Thyroid gland (tissue), 4 donors: ENCODE data around the gene ETV7. TPM values are rescaled to one million over a fixed set of nuclear protein-coding genes. Genes with fewer than 3 reads are reported as not detected.
A peak's percentile ranks its signal among the peaks of the same experiment; 100 is the strongest.

Source experiments
- DNase-seq, 2 donors: peaks; one replicate each; pipeline ENCODE4 v3.0.0-alpha.2; 2019
- H3K27ac ChIP-seq, 3 donors: fragments of 200-600 bp; sonication (generic); 1 replicate in 2 of 3; 2 replicates in 1 of 3; pipeline ENCODE4 v1.5.1; 2016 to 2019; ENCODE audit warnings: mild to moderate bottlenecking in 1 of 3, moderate library complexity in 1 of 3
- H3K27me3 ChIP-seq: fragments of 200-600 bp; sonication (generic); one replicate; pipeline ENCODE4 v1.5.1; 2019
- H3K36me3 ChIP-seq, 2 donors: fragments of 200-600 bp; sonication (generic); one replicate each; pipeline ENCODE4 v1.5.1; 2016 to 2019
- H3K4me1 ChIP-seq, 2 donors: fragments of 200-600 bp; sonication (generic); one replicate each; pipeline ENCODE4 v1.5.1; 2017 to 2019
- H3K4me3 ChIP-seq, 3 donors: fragments of 200-600 bp; sonication (generic); replicated peaks in 1 of 3; 1 replicate in 2 of 3; 2 replicates in 1 of 3; pipeline ENCODE4 v1.5.1; 2016; ENCODE audit warnings: mild to moderate bottlenecking in 1 of 3
- H3K9me3 ChIP-seq: fragments of 200-600 bp; sonication (generic); one replicate; pipeline ENCODE4 v1.5.1; 2017
- CTCF ChIP-seq, 6 experiments: fragments of 200-600 bp in 3 of 6; fragments of 450-650 bp in 3 of 6; sonication (generic) in 3 of 6; IDR thresholded peaks; one replicate each; pipeline ENCODE4 v1.5.1; 2016 to 2019; ENCODE audit warnings: antibody characterized with exemption in 6 of 6, mild to moderate bottlenecking in 2 of 6, inconsistent platforms in 1 of 6, moderate library complexity in 1 of 6
- POLR2A ChIP-seq, 2 donors: fragments of 450-650 bp; IDR thresholded peaks; one replicate each; pipeline ENCODE4 v1.6.1; 2017; ENCODE audit warnings: antibody characterized with exemption in 2 of 2, mild to moderate bottlenecking in 2 of 2, moderate library complexity in 1 of 2
- WGBS, 2 donors: methylation state at CpG; one replicate each; pipeline ENCODE4 v1.1.5; 2017; 5-methylcytosine and 5-hydroxymethylcytosine counted together
- intact Hi-C: fragments of 100-400 bp; cut with DNase I; formaldehyde crosslinking; loops from one replicate; pipeline ENCODE4 v1.15.1; 2023
- total RNA-seq, 4 donors: library from RNA; depleted of rRNA; stranded (reverse); fragments of >200 nt; gene quantifications; one replicate each; pipeline ENCODE4 v1.2.3, GENCODE V29; 2016

Gene ETV7
- total RNA-seq, 4 donors from 2014 or later: 1.4 TPM; not detected in 3

- no peaks in the 10 kb centered on the region for H3K9me3 ChIP-seq
- DNase-seq: no peak
- no peaks in the 10 kb centered on the region for H3K27me3 ChIP-seq
- no peak overlapping the region for H3K27ac ChIP-seq
- no peaks in the 10 kb centered on the region for H3K36me3 ChIP-seq
- WGBS, 2 donors: 90 to 94% methylated on average over 10 of the region's 10 CpGs
- H3K4me1 ChIP-seq: peaks cover 0 to 4% of the 10 kb centered on the region in 2 donors
- H3K4me3 ChIP-seq: no peak overlapping the region
- no peak for TF ChIP-seq CTCF (IDR thresholded peaks at IDR 0.05)
- TF ChIP-seq POLR2A (IDR thresholded peaks at IDR 0.05): no peak
- intact Hi-C loops: no loop called here
Observed at GRCh38 chr6:36378936-36379335, 8.5 kb downstream of the ETV7 start.

- Histone ChIP-seq H3K27ac (no peak overlapping the region), H3K9me3 (no peaks in the 10 kb centered on the region), H3K36me3 (no peaks in the 10 kb centered on the region), H3K4me1 (peaks cover 0 to 4% of the 10 kb centered on the region in 2 donors), H3K27me3 (no peaks in the 10 kb centered on the region), H3K4me3 (no peak overlapping the region)
- 75 to 82% methylated on average over 4 of the region's 4 CpGs for WGBS, 2 donors
- DNase-seq: no peak
- TF ChIP-seq CTCF (IDR thresholded peaks at IDR 0.05) (no peak), POLR2A (IDR thresholded peaks at IDR 0.05) (no peak)
- intact Hi-C loops: no loop called here
Observed at GRCh38 chr6:36378243-36378920, 9.1 kb downstream of the ETV7 start.

GRCh38 chr6:36377594-36377993 is 9.9 kb downstream of the ETV7 start:
- Histone ChIP-seq H3K36me3 (no peaks in the 10 kb centered on the region), H3K4me1 (peaks cover 0 to 4% of the 10 kb centered on the region in 2 donors), H3K9me3 (no peaks in the 10 kb centered on the region), H3K27me3 (no peaks in the 10 kb centered on the region), H3K4me3 (no peak overlapping the region), H3K27ac (no peak overlapping the region)
- peak; percentile 16 to 38 for DNase-seq
- TF ChIP-seq CTCF (IDR thresholded peaks at IDR 0.05): no peak
- TF ChIP-seq POLR2A (IDR thresholded peaks at IDR 0.05): no peak
- intact Hi-C loops: no loop called here
- 30 to 37% methylated on average over 5 of the region's 5 CpGs for WGBS, 2 donors

GRCh38 chr6:36376742-36377141 is 10.7 kb downstream of the ETV7 start:
- Histone ChIP-seq H3K27ac (no peak overlapping the region), H3K4me1 (peaks cover 0 to 4% of the 10 kb centered on the region in 2 donors), H3K4me3 (no peak overlapping the region), H3K27me3 (no peaks in the 10 kb centered on the region), H3K9me3 (no peaks in the 10 kb centered on the region), H3K36me3 (no peaks in the 10 kb centered on the region)
- DNase-seq: peak; percentile 70 to 72
- 48 to 51% methylated on average over 8 of the region's 8 CpGs for WGBS, 2 donors
- TF ChIP-seq CTCF (IDR thresholded peaks at IDR 0.05) (no peak), POLR2A (IDR thresholded peaks at IDR 0.05) (no peak)
- intact Hi-C loops: no loop called here

GRCh38 chr6:36376183-36376582 is 11.3 kb downstream of the ETV7 start:
- H3K9me3 ChIP-seq: no peaks in the 10 kb centered on the region
- WGBS, 2 donors: 95 to 96% methylated on average over 8 of the region's 8 CpGs
- H3K36me3 ChIP-seq: no peaks in the 10 kb centered on the region
- H3K27me3 ChIP-seq: no peaks in the 10 kb centered on the region
- TF ChIP-seq POLR2A (IDR thresholded peaks at IDR 0.05): no peak
- TF ChIP-seq CTCF (IDR thresholded peaks at IDR 0.05): no peak
- no peak overlapping the region for H3K27ac ChIP-seq
- no peak overlapping the region for H3K4me3 ChIP-seq
- DNase-seq: no peak
- intact Hi-C loops: no loop called here
- H3K4me1 ChIP-seq: peaks cover 0 to 4% of the 10 kb centered on the region in 2 donors
